Cardiac muscle cell (in vitro differentiated cells and primary cell): ENCODE results near the gene ZNG1B. TPM values are rescaled to one million over a fixed set of nuclear protein-coding genes. Genes with fewer than 3 reads are reported as not detected.
A peak's percentile ranks its signal among the peaks of the same experiment; 100 is the strongest.
"Not testable (repeated sequence)": the region's sequence is repeated elsewhere in the genome, so short reads cannot be mapped to it uniquely, and the experiment has no call there.

Source experiments
- DNase-seq, 2 donors: peaks; one replicate each; pipeline versions ENCODE4 v3.0.0 to v3.0.0-alpha.2; 2010 to 2017; ENCODE audit warnings: low read depth in 1 of 2, low spot score in 1 of 2
- H3K27ac ChIP-seq: fragments of 200-600 bp; sonication (generic); 2 replicates; pipeline ENCODE4 v1.5.1; 2016
- H3K27me3 ChIP-seq: fragments of 200-600 bp; sonication (generic); 2 replicates; pipeline ENCODE4 v1.6.0; 2016; ENCODE audit warnings: control low read depth
- H3K36me3 ChIP-seq: fragments of 200-600 bp; sonication (generic); 2 replicates; pipeline ENCODE4 v1.5.1; 2016; ENCODE audit warnings: control low read depth
- H3K4me1 ChIP-seq: fragments of 200-600 bp; sonication (generic); 2 replicates; pipeline ENCODE4 v1.8.1; 2017; ENCODE audit warnings: low read depth, mild to moderate bottlenecking, mixed run types
- H3K4me3 ChIP-seq: fragments of 200-600 bp; sonication (generic); 2 replicates; pipeline ENCODE4 v1.5.1; 2016; ENCODE audit warnings: mild to moderate bottlenecking
- H3K9me3 ChIP-seq: fragments of 200-600 bp; sonication (generic); 2 replicates; pipeline ENCODE4 v1.5.1; 2017; ENCODE audit warnings: low read depth, mild to moderate bottlenecking, control low read depth
- polyA plus RNA-seq: library from polyadenylated mRNA; unstranded; fragments of >200 nt; fragmentation: Nextera tagmentation; extraction: Ambion mirVana; gene quantifications from 2 replicates; pipeline ENCODE4 v1.2.1, GENCODE V29; 2016
- total RNA-seq: library from RNA; depleted of rRNA; stranded (reverse); fragments of >200 nt; gene quantifications from 2 replicates; pipeline ENCODE4 v1.2.3, GENCODE V29; 2016
- TF ChIP-seq, protein P1 (sequence below): IDR thresholded peaks from 2 replicates; pipeline ENCODE4 v1.5.1; 2012; ENCODE audit warnings: low read depth, mild to moderate bottlenecking, low read length

Gene ZNG1B
- total RNA-seq, result 48.0 and 61.1 TPM in 2 replicates
- 94.7 and 138 TPM in 2 replicates for polyA plus RNA-seq

DNA sequence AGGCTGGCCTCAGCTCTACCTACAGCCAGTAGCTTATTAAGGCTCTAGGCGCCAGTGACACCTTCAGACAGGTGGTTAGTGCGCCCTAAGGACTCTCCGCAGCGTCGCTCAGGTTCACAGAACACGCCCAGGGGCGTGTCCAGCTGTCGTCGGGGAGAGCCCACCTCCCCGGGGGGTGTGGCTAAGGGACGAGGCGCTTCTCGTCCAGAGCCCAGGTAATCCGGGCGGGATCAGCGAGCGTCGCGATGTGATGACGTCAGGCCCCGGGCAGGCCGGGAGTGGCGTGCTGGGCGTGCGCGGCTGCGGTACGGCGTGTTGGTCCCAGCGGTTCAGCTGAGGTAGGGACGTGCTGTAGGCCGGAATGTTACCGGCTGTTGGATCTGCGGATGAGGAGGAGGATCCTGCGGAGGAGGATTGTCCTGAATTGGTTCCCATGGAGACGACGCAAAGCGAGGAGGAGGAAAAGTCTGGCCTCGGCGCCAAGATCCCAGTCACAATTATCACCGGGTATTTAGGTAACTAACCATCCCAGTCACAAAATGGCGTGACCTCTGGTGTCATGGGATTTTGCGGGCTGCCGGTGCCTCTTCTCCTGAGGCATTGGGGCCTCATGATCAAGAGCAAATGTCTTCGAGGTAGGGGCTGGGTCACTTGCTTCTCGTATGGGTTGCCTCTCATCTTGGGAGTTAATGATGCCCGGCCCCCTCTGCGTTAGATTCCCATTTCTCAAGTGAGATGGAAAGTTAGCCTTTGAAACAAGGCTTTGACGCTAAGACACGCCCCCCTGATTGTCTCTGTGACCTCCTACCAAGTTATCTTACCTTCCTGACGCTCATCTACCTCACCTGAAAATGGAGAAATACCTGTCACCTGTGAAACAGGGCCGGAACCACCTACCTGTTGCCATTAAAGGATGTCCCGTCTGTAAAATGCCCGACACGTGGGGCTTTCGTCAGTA, at the start of gene ZNG1B:
ZNG1B (plus strand) TSS at position 184 of the 958 bp plus-strand sequence; CDS start at position 362, 178 bp downstream.
- peak within 1 kb of the TSS; percentile 64 for H3K27ac ChIP-seq
- H3K36me3 ChIP-seq, H3K9me3 ChIP-seq, H3K27me3 ChIP-seq, H3K4me1 ChIP-seq: not testable (repeated sequence)
- peak within 1 kb of the TSS; percentile 49 for H3K4me3 ChIP-seq
- DNase-seq, result peak in 1 of 2 donors; percentile 3

GRCh38 chr2:113390124-113390849, 47.2 kb upstream of the ZNG1B start:
- no peaks in the 10 kb centered on the region for H3K36me3 ChIP-seq
- no peak overlapping the region for H3K27ac ChIP-seq
- H3K27me3 ChIP-seq, result no peaks in the 10 kb centered on the region
- no peaks in the 10 kb centered on the region for H3K4me1 ChIP-seq
- H3K9me3 ChIP-seq, result no peaks in the 10 kb centered on the region
- H3K4me3 ChIP-seq, result no peak overlapping the region
- TF ChIP-seq, protein P1, sequence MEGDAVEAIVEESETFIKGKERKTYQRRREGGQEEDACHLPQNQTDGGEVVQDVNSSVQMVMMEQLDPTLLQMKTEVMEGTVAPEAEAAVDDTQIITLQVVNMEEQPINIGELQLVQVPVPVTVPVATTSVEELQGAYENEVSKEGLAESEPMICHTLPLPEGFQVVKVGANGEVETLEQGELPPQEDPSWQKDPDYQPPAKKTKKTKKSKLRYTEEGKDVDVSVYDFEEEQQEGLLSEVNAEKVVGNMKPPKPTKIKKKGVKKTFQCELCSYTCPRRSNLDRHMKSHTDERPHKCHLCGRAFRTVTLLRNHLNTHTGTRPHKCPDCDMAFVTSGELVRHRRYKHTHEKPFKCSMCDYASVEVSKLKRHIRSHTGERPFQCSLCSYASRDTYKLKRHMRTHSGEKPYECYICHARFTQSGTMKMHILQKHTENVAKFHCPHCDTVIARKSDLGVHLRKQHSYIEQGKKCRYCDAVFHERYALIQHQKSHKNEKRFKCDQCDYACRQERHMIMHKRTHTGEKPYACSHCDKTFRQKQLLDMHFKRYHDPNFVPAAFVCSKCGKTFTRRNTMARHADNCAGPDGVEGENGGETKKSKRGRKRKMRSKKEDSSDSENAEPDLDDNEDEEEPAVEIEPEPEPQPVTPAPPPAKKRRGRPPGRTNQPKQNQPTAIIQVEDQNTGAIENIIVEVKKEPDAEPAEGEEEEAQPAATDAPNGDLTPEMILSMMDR, result peak; percentile 87
- peak; percentile 51 to 83 for DNase-seq

- Histone ChIP-seq H3K27ac (no peak overlapping the region), H3K4me1 (no peaks in the 10 kb centered on the region), H3K4me3 (no peak overlapping the region), H3K9me3 (no peaks in the 10 kb centered on the region), H3K27me3 (no peaks in the 10 kb centered on the region), H3K36me3 (no peaks in the 10 kb centered on the region)
- no peak for DNase-seq
- TF ChIP-seq, protein P1, result no peak
These were observed 46.4 kb upstream of the ZNG1B start for GRCh38 chr2:113391073-113391472.

DNA sequence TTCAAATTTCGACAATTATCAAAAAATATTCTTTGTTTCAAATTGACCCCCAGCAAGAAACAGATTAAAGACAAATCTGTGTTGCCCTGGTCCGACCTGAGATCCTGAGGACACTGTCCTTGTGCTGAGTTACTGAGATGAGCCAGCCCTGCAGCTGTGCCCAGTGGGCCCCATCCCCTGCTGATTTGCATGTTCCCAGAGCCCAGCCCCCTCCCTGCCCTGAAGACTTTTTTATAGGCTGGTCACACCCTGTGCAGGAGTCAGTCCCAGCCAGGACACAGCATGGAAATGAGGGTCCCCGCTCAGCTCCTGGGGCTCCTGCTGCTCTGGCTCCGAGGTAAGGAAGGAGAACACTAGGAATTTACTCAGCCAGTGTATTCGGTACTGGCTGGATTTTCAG, 31.4 kb upstream of the ZNG1B start:
- H3K9me3 ChIP-seq, result no peaks in the 10 kb centered on the region
- H3K27ac ChIP-seq, result no peak overlapping the region
- no peaks in the 10 kb centered on the region for H3K27me3 ChIP-seq
- no peaks in the 10 kb centered on the region for H3K4me1 ChIP-seq
- peak in 1 of 2 donors; percentile 29 for DNase-seq
- no peak overlapping the region for H3K4me3 ChIP-seq
- H3K36me3 ChIP-seq, result no peaks in the 10 kb centered on the region
- TF ChIP-seq, protein P1, result no peak

DNA sequence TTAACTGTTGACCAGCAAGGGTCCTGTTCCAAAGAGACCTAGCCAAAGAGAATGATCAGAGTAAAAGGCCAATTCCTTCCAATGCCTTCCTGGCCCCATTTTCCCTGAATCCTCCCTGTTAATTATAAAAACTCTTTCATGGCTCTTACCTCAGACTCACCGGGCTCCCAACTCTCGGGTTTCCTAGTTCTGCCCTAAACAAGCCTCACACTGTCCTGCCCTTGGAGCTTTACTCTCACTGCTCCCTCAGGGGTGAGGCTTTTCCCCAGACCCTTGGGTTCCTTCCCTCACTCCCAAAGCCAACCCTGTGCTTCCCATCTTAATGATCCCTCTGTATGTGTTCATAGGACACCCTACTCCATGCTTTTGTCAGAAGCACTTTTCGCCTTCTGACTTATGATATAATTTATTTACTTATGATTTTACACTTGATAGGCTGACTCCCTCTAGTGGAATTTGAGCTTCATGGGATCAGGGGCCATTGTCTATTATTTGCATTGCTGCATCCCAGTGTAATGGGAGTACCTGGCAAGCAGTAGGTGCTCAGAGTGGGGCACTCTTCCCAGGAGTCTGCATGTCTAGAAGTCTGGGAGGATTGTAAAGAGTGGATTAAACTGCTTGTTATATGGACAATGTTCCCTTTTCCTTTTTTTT, 29.9 kb upstream of the ZNG1B start:
- no peaks in the 10 kb centered on the region for H3K27me3 ChIP-seq
- DNase-seq, result peak in 1 of 2 donors; percentile 4
- no peaks in the 10 kb centered on the region for H3K4me1 ChIP-seq
- no peak overlapping the region for H3K27ac ChIP-seq
- no peaks in the 10 kb centered on the region for H3K36me3 ChIP-seq
- TF ChIP-seq, protein P1, result peak; percentile 23
- H3K4me3 ChIP-seq, result no peak overlapping the region
- H3K9me3 ChIP-seq, result no peaks in the 10 kb centered on the region

GRCh38 chr2:113411725-113412352, 25.7 kb upstream of the ZNG1B start:
- DNase-seq, H3K27ac ChIP-seq, H3K36me3 ChIP-seq, H3K9me3 ChIP-seq, H3K4me3 ChIP-seq, H3K27me3 ChIP-seq, H3K4me1 ChIP-seq: not testable (repeated sequence)

- not testable (repeated sequence) for H3K4me3 ChIP-seq, DNase-seq, H3K36me3 ChIP-seq, H3K27ac ChIP-seq, H3K9me3 ChIP-seq, H3K4me1 ChIP-seq, H3K27me3 ChIP-seq
These were observed 24.7 kb upstream of the ZNG1B start for GRCh38 chr2:113412774-113413173.

GRCh38 chr2:113431773-113432172, 5.7 kb upstream of the ZNG1B start:
- H3K27me3 ChIP-seq, H3K36me3 ChIP-seq, H3K27ac ChIP-seq, H3K9me3 ChIP-seq, DNase-seq, H3K4me1 ChIP-seq, H3K4me3 ChIP-seq: not testable (repeated sequence)

GRCh38 chr2:113433468-113433867, 4.0 kb upstream of the ZNG1B start:
- H3K9me3 ChIP-seq, H3K27ac ChIP-seq, H3K4me1 ChIP-seq, DNase-seq, H3K4me3 ChIP-seq, H3K27me3 ChIP-seq, H3K36me3 ChIP-seq: not testable (repeated sequence)
